Panc1 (cell line): ENCODE measurements around the gene C13orf46. TPM values are rescaled to one million over a fixed set of nuclear protein-coding genes. Genes with fewer than 3 reads are reported as not detected.

Experiments
- ATAC-seq: fragments of 200-7000 bp; cut with Tn5 transposase; 2 replicates; pipeline ENCODE4 v1.9.1; 2020; ENCODE audit warnings: mild to moderate bottlenecking, moderate library complexity
- BruUV-seq: library from RNA; stranded (reverse); fragments of 400-500 nt; replicated peaks from 2 replicates; lab custom pipeline; 2021; lab: Mats Ljungman, UMichigan
- CTCF ChIA-PET: fragments of 300-600 bp; sonication (Branson Sonifier 250); formaldehyde crosslinking; loops from one replicate; lab custom pipeline; 2022; ENCODE audit warnings: antibody characterized with exemption; lab: Charles Lee
- POLR2A ChIA-PET: fragments of 300-600 bp; sonication (Branson Sonifier 250); formaldehyde crosslinking; loops from one replicate; lab custom pipeline; 2022; ENCODE audit warnings: antibody characterized with exemption; lab: Charles Lee
- DNase-seq: peaks from one replicate; pipeline ENCODE4 v3.0.0-alpha.2; 2010; ENCODE audit warnings: low read depth, low spot score
- H3K27ac ChIP-seq: 2 replicates; pipeline ENCODE4 v1.5.1; 2011; ENCODE audit warnings: mild to moderate bottlenecking, low read length, inconsistent platforms
- H3K27me3 ChIP-seq: fragments of 200-500 bp; sonication (Bioruptor generic); 2 replicates; pipeline ENCODE4 v1.6.0; 2014; ENCODE audit warnings: low read length, inconsistent platforms; ENCODE audit not compliant: control insufficient read depth, insufficient read depth
- H3K36me3 ChIP-seq: fragments of 200-500 bp; sonication (Bioruptor generic); 2 replicates; pipeline ENCODE4 v1.5.1; 2014; ENCODE audit warnings: inconsistent platforms, mild to moderate bottlenecking, low read length, moderate library complexity; ENCODE audit not compliant: control insufficient read depth, insufficient read depth
- H3K4me1 ChIP-seq: 2 replicates; pipeline ENCODE4 v1.5.1; 2011; ENCODE audit warnings: inconsistent platforms, mild to moderate bottlenecking, low read length, moderate library complexity; ENCODE audit not compliant: control insufficient read depth, insufficient read depth
- H3K4me3 ChIP-seq, 2 experiments: 2 replicates each; pipeline ENCODE4 v1.5.1; 2011 to 2012; ENCODE audit warnings: low read depth in 2 of 2, low read length in 2 of 2, mild to moderate bottlenecking in 2 of 2, inconsistent platforms in 1 of 2, moderate library complexity in 1 of 2
- H3K9me3 ChIP-seq: fragments of 200-500 bp; sonication (Bioruptor generic); 2 replicates; pipeline ENCODE4 v1.5.1; 2014; ENCODE audit warnings: low read depth, mild to moderate bottlenecking, inconsistent platforms, low read length, moderate library complexity; ENCODE audit not compliant: control insufficient read depth, insufficient read depth
- CTCF ChIP-seq: fragments of 450-650 bp; IDR thresholded peaks from 2 replicates; pipeline ENCODE4 v1.5.1; 2017; ENCODE audit warnings: mild to moderate bottlenecking
- POLR2AphosphoS5 ChIP-seq: IDR thresholded peaks from 2 replicates; pipeline ENCODE4 v1.6.1; 2012; ENCODE audit warnings: mild to moderate bottlenecking, low read depth, low read length, moderate library complexity
- REST ChIP-seq, 2 experiments: IDR thresholded peaks; 2 replicates each; pipeline ENCODE4 v1.6.1; 2011 to 2012; ENCODE audit warnings: low read depth in 2 of 2, control low read depth in 1 of 2, low read length in 1 of 2, mild to moderate bottlenecking in 1 of 2, moderate library complexity in 1 of 2; ENCODE audit not compliant: insufficient read depth in 1 of 2
- SIN3A ChIP-seq: IDR thresholded peaks from 2 replicates; pipeline ENCODE4 v1.6.1; 2012; ENCODE audit warnings: low read depth, mild to moderate bottlenecking, low read length, moderate library complexity, borderline replicate concordance; ENCODE audit not compliant: insufficient read depth
- TCF7L2 ChIP-seq: IDR thresholded peaks from 2 replicates; pipeline ENCODE4 v1.6.1; 2011; ENCODE audit warnings: mild to moderate bottlenecking, low read depth, low read length, inconsistent platforms
- in situ Hi-C: cut with HindIII; loops from 2 replicates; pipeline ENCODE4 v1.10.0; 2016; ENCODE audit warnings: low sequenced_read_pairs, low pct_unique_long_range_greater_than_20kb
- intact Hi-C: fragments of 100-400 bp; cut with micrococcal nuclease; formaldehyde crosslinking; loops from one replicate; pipeline ENCODE4 v1.10.0; 2022; ENCODE audit not compliant: unreplicated experiment
- total RNA-seq: library from RNA; stranded (reverse); gene quantifications from one replicate; pipeline ENCODE4 v1.2.1, GENCODE V29; 2021; ENCODE audit not compliant: unreplicated experiment

Gene C13orf46
- total RNA-seq, 1 experiment from 2014 or later: 2.6 TPM

- TF ChIP-seq SIN3A: no peak
- no peak for TF ChIP-seq REST (IDR thresholded peaks at IDR 0.05; ENCODE audit: insufficient read depth in 1 of 2, low read depth in 2 of 2, low read length in 1 of 2)
- no peak for TF ChIP-seq TCF7L2
- TF ChIP-seq POLR2AphosphoS5: no peak
- TF ChIP-seq CTCF: no peak
- intact Hi-C loops (no loop called here), in situ Hi-C loops (no loop called here)
- ChIA-PET POLR2A (no interaction called here), CTCF (no interaction called here)
- no peak for DNase-seq
- BruUV-seq: no TSS peak
- ATAC-seq: 0 out of 2 replicates have a peak, but pooled peaks have one; percentile 35
- no peak overlapping the region for H3K27ac ChIP-seq
- no peaks in the 10 kb centered on the region for H3K27me3 ChIP-seq
- no peak overlapping the region for H3K4me3 ChIP-seq
- H3K9me3 ChIP-seq: no peaks in the 10 kb centered on the region
- no peaks in the 10 kb centered on the region for H3K36me3 ChIP-seq
- H3K4me1 ChIP-seq: no peaks in the 10 kb centered on the region
Measured at GRCh38 chr13:113959198-113959597, 14.7 kb downstream of the C13orf46 start.

GRCh38 chr13:113958373-113958772 is 15.5 kb downstream of the C13orf46 start:
- no peak overlapping the region for H3K4me3 ChIP-seq
- no TSS peak for BruUV-seq
- in situ Hi-C loops: no loop called here
- no peak for ATAC-seq
- no peak for DNase-seq
- intact Hi-C loops: no loop called here
- H3K4me1 ChIP-seq: no peaks in the 10 kb centered on the region
- POLR2A ChIA-PET: no interaction called here
- CTCF ChIA-PET: no interaction called here
- no peaks in the 10 kb centered on the region for H3K27me3 ChIP-seq
- TF ChIP-seq CTCF: no peak
- no peak for TF ChIP-seq SIN3A
- TF ChIP-seq TCF7L2: no peak
- TF ChIP-seq REST (IDR thresholded peaks at IDR 0.05; ENCODE audit: insufficient read depth in 1 of 2, low read depth in 2 of 2, low read length in 1 of 2): no peak
- TF ChIP-seq POLR2AphosphoS5: no peak
- H3K27ac ChIP-seq: no peak overlapping the region
- no peaks in the 10 kb centered on the region for H3K36me3 ChIP-seq
- no peaks in the 10 kb centered on the region for H3K9me3 ChIP-seq
